Measurements from ENCODE around the gene UHRF2.
"Not testable (repeated sequence)": the region's sequence is repeated elsewhere in the genome, so short reads cannot be mapped to it uniquely, and the experiment has no call there.

UHRF2 gene

GRCh38 chr9:6444128-6444527 lies 31.1 kb downstream of the UHRF2 start:
- DNase-seq (ENCODE audit: low read depth, low spot score), result no peak
- H3K4me3 ChIP-seq (ENCODE audit: insufficient read length, low read depth), result no peak overlapping the region
- no peaks in the 10 kb centered on the region for H3K27me3 ChIP-seq (ENCODE audit: insufficient read depth, insufficient read length)
- no peak overlapping the region for H3K9ac ChIP-seq (ENCODE audit: insufficient read length, low read depth)
- no peaks in the 10 kb centered on the region for H3K4me1 ChIP-seq (ENCODE audit: insufficient read depth, insufficient read length)
- no peaks in the 10 kb centered on the region for H3K9me3 ChIP-seq (ENCODE audit: insufficient read depth, low read length)
- TF ChIP-seq SUZ12 (IDR thresholded peaks at IDR 0.05; ENCODE audit: extremely low read depth, insufficient read depth, insufficient read length) (no peak), YY1 (IDR thresholded peaks at IDR 0.05; ENCODE audit: insufficient read depth, insufficient read length) (no peak), ZNF274 (IDR thresholded peaks at IDR 0.05; ENCODE audit: low read depth, low read length) (no peak)
- peaks cover 46% of the 10 kb centered on the region for H3K36me3 ChIP-seq (ENCODE audit: insufficient read depth, insufficient read length, low read length)

- no peak for DNase-seq (ENCODE audit: low read depth, low spot score)
- H3K4me1 ChIP-seq (ENCODE audit: insufficient read depth, insufficient read length), result no peaks in the 10 kb centered on the region
- peaks cover 21% of the 10 kb centered on the region for H3K36me3 ChIP-seq (ENCODE audit: insufficient read depth, insufficient read length, low read length)
- no peak for TF ChIP-seq ZNF274 (IDR thresholded peaks at IDR 0.05; ENCODE audit: low read depth, low read length)
- no peak overlapping the region for H3K9ac ChIP-seq (ENCODE audit: insufficient read length, low read depth)
- H3K27me3 ChIP-seq (ENCODE audit: insufficient read depth, insufficient read length), result no peaks in the 10 kb centered on the region
- H3K9me3 ChIP-seq (ENCODE audit: insufficient read depth, low read length), result no peaks in the 10 kb centered on the region
- no peak overlapping the region for H3K4me3 ChIP-seq (ENCODE audit: insufficient read length, low read depth)
These were observed 36.1 kb downstream of the UHRF2 start for GRCh38 chr9:6449086-6449485.

GRCh38 chr9:6449645-6450044 lies 36.6 kb downstream of the UHRF2 start:
- Histone ChIP-seq H3K27me3 (ENCODE audit: insufficient read depth, insufficient read length) (no peaks in the 10 kb centered on the region), H3K4me3 (ENCODE audit: insufficient read length, low read depth) (no peak overlapping the region), H3K36me3 (ENCODE audit: insufficient read depth, insufficient read length, low read length) (peaks cover 23% of the 10 kb centered on the region), H3K9ac (ENCODE audit: insufficient read length, low read depth) (no peak overlapping the region), H3K9me3 (ENCODE audit: insufficient read depth, low read length) (no peaks in the 10 kb centered on the region), H3K4me1 (ENCODE audit: insufficient read depth, insufficient read length) (no peaks in the 10 kb centered on the region)
- TF ChIP-seq SUZ12 (IDR thresholded peaks at IDR 0.05; ENCODE audit: extremely low read depth, insufficient read depth, insufficient read length), result no peak
- no peak for TF ChIP-seq ZNF274 (IDR thresholded peaks at IDR 0.05; ENCODE audit: low read depth, low read length)
- TF ChIP-seq YY1 (IDR thresholded peaks at IDR 0.05; ENCODE audit: insufficient read depth, insufficient read length), result no peak
- no peak for DNase-seq (ENCODE audit: low read depth, low spot score)

- Histone ChIP-seq H3K4me1 (ENCODE audit: insufficient read depth, insufficient read length) (no peaks in the 10 kb centered on the region), H3K36me3 (ENCODE audit: insufficient read depth, insufficient read length, low read length) (peaks cover 22% of the 10 kb centered on the region), H3K27me3 (ENCODE audit: insufficient read depth, insufficient read length) (no peaks in the 10 kb centered on the region), H3K4me3 (ENCODE audit: insufficient read length, low read depth) (no peak overlapping the region), H3K9me3 (ENCODE audit: insufficient read depth, low read length) (no peaks in the 10 kb centered on the region), H3K9ac (ENCODE audit: insufficient read length, low read depth) (no peak overlapping the region)
- no peak for DNase-seq (ENCODE audit: low read depth, low spot score)
- no peak for TF ChIP-seq YY1 (IDR thresholded peaks at IDR 0.05; ENCODE audit: insufficient read depth, insufficient read length)
- TF ChIP-seq SUZ12 (IDR thresholded peaks at IDR 0.05; ENCODE audit: extremely low read depth, insufficient read depth, insufficient read length), result no peak
- TF ChIP-seq ZNF274 (IDR thresholded peaks at IDR 0.05; ENCODE audit: low read depth, low read length), result no peak
These were observed 37.8 kb downstream of the UHRF2 start for GRCh38 chr9:6450641-6451375.

- not testable (repeated sequence) for H3K27me3 ChIP-seq (ENCODE audit: insufficient read depth, insufficient read length); H3K9me3 ChIP-seq (ENCODE audit: insufficient read depth, low read length); H3K9ac ChIP-seq (ENCODE audit: insufficient read length, low read depth); DNase-seq (ENCODE audit: low read depth, low spot score); H3K4me3 ChIP-seq (ENCODE audit: insufficient read length, low read depth); H3K4me1 ChIP-seq (ENCODE audit: insufficient read depth, insufficient read length)
- H3K36me3 ChIP-seq (ENCODE audit: insufficient read depth, insufficient read length, low read length), result peaks cover 12% of the 10 kb centered on the region
These were observed 42.3 kb downstream of the UHRF2 start for GRCh38 chr9:6455292-6455691.

GRCh38 chr9:6458704-6459103 lies 45.7 kb downstream of the UHRF2 start:
- peaks cover 33% of the 10 kb centered on the region for H3K36me3 ChIP-seq (ENCODE audit: insufficient read depth, insufficient read length, low read length)

GRCh38 chr9:6459718-6460117 lies 46.7 kb downstream of the UHRF2 start:
- no peak overlapping the region for H3K9ac ChIP-seq (ENCODE audit: insufficient read length, low read depth)
- H3K9me3 ChIP-seq (ENCODE audit: insufficient read depth, low read length), result no peaks in the 10 kb centered on the region
- DNase-seq (ENCODE audit: low read depth, low spot score), result no peak
- TF ChIP-seq SUZ12 (IDR thresholded peaks at IDR 0.05; ENCODE audit: extremely low read depth, insufficient read depth, insufficient read length) (no peak), YY1 (IDR thresholded peaks at IDR 0.05; ENCODE audit: insufficient read depth, insufficient read length) (no peak), ZNF274 (IDR thresholded peaks at IDR 0.05; ENCODE audit: low read depth, low read length) (no peak)
- H3K27me3 ChIP-seq (ENCODE audit: insufficient read depth, insufficient read length), result no peaks in the 10 kb centered on the region
- no peaks in the 10 kb centered on the region for H3K4me1 ChIP-seq (ENCODE audit: insufficient read depth, insufficient read length)
- peaks cover 32% of the 10 kb centered on the region for H3K36me3 ChIP-seq (ENCODE audit: insufficient read depth, insufficient read length, low read length)
- no peak overlapping the region for H3K4me3 ChIP-seq (ENCODE audit: insufficient read length, low read depth)

More at GRCh38 chr9:6458704-6459103, 45.7 kb downstream of the UHRF2 start:
- H3K4me3 ChIP-seq (ENCODE audit: insufficient read length, low read depth); H3K27me3 ChIP-seq (ENCODE audit: insufficient read depth, insufficient read length); H3K9ac ChIP-seq (ENCODE audit: insufficient read length, low read depth); H3K4me1 ChIP-seq (ENCODE audit: insufficient read depth, insufficient read length); H3K9me3 ChIP-seq (ENCODE audit: insufficient read depth, low read length); DNase-seq (ENCODE audit: low read depth, low spot score): not testable (repeated sequence)
